SK-N-SH treated with all-trans-retinoic acid at 6 μM for 48 hours (cell line): ENCODE measurements around the gene COL28A1.

Experiments
- ARNTL ChIP-seq: fragments of 450-650 bp; formaldehyde crosslinking; IDR thresholded peaks from 2 replicates; pipeline ENCODE4 v1.5.0; 2020; ENCODE audit warnings: low read depth, mild to moderate bottlenecking, moderate library complexity, borderline replicate concordance
- OSR1 ChIP-seq: fragments of 250-450 bp; sonication (Bioruptor Pico); IDR thresholded peaks from 2 replicates; pipeline ENCODE4 v1.8.0; 2022; ENCODE audit warnings: moderate library complexity, mild to moderate bottlenecking, inconsistent platforms
- RARB ChIP-seq: fragments of 250-450 bp; sonication (Bioruptor Pico); IDR thresholded peaks from 2 replicates; pipeline ENCODE4 v1.8.0; 2021; ENCODE audit warnings: mild to moderate bottlenecking, moderate library complexity
- TOX ChIP-seq: fragments of 250-450 bp; sonication (Bioruptor Pico); IDR thresholded peaks from 2 replicates; pipeline ENCODE4 v1.8.0; 2021; ENCODE audit warnings: mild to moderate bottlenecking, moderate library complexity, borderline replicate concordance
- ZC3H10 ChIP-seq: fragments of 250-450 bp; sonication (Bioruptor Pico); IDR thresholded peaks from 2 replicates; pipeline ENCODE4 v1.5.1; 2021; ENCODE audit warnings: mild to moderate bottlenecking, moderate library complexity
- ZFP3 ChIP-seq: fragments of 250-450 bp; sonication (Bioruptor Pico); IDR thresholded peaks from 2 replicates; pipeline ENCODE4 v1.5.0; 2020; ENCODE audit warnings: mild to moderate bottlenecking, moderate library complexity
- ZFP30 ChIP-seq: fragments of 450-650 bp; formaldehyde crosslinking; IDR thresholded peaks from 2 replicates; pipeline ENCODE4 v1.5.0; 2022; ENCODE audit warnings: mild to moderate bottlenecking, moderate library complexity
- ZNF565 ChIP-seq: fragments of 450-650 bp; formaldehyde crosslinking; conservative IDR thresholded peaks from 2 replicates; pipeline ENCODE4 v1.5.0; 2020; ENCODE audit warnings: low read depth, mild to moderate bottlenecking, moderate library complexity
- TF ChIP-seq, protein P1 (sequence below): fragments of 250-450 bp; sonication (Bioruptor Pico); IDR thresholded peaks from 2 replicates; pipeline ENCODE4 v1.5.1; 2020; ENCODE audit warnings: low read depth, mild to moderate bottlenecking, moderate library complexity
- TF ChIP-seq, protein P2 (sequence below): fragments of 250-450 bp; sonication (Bioruptor Pico); IDR thresholded peaks from 2 replicates; pipeline ENCODE4 v1.5.0; 2020; ENCODE audit warnings: mild to moderate bottlenecking, moderate library complexity
- TF ChIP-seq, protein P3 (sequence below): fragments of 250-450 bp; sonication (Bioruptor Pico); IDR thresholded peaks from 2 replicates; pipeline ENCODE4 v1.5.1; 2021; ENCODE audit warnings: mild to moderate bottlenecking, moderate library complexity

DNA sequence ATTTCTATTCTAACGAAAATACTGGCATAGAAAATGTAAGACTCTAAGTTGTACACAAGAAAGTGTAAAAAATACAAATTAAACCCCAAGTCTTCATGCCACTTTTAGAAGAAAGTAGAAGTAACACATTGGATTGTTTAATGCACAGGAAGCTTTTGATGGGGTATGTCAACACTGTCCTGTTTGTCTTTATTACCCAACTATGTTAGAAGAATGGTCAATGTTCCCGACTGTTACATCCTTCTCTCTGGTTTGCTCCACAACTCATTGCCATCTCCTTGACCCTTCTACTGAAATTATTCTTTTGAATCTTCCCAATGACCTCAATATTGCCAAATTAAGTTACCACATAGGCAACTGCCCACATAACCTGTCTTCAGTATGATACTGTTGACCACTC, 35.8 kb downstream of the COL28A1 start:
- TF ChIP-seq ARNTL (CRISPR knock-in tag) (no peak), TOX (CRISPR knock-in tag) (no peak), OSR1 (CRISPR knock-in tag) (no peak), ZNF565 (CRISPR knock-in tag) (no peak), ZFP30 (CRISPR knock-in tag) (no peak), ZC3H10 (CRISPR knock-in tag) (no peak), RARB (CRISPR knock-in tag) (no peak), ZFP3 (CRISPR knock-in tag) (no peak)
- TF ChIP-seq, protein P1, sequence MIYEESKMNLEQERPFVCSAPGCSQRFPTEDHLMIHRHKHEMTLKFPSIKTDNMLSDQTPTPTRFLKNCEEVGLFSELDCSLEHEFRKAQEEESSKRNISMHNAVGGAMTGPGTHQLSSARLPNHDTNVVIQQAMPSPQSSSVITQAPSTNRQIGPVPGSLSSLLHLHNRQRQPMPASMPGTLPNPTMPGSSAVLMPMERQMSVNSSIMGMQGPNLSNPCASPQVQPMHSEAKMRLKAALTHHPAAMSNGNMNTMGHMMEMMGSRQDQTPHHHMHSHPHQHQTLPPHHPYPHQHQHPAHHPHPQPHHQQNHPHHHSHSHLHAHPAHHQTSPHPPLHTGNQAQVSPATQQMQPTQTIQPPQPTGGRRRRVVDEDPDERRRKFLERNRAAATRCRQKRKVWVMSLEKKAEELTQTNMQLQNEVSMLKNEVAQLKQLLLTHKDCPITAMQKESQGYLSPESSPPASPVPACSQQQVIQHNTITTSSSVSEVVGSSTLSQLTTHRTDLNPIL (CRISPR knock-in tag) = no peak
- TF ChIP-seq, protein P2, sequence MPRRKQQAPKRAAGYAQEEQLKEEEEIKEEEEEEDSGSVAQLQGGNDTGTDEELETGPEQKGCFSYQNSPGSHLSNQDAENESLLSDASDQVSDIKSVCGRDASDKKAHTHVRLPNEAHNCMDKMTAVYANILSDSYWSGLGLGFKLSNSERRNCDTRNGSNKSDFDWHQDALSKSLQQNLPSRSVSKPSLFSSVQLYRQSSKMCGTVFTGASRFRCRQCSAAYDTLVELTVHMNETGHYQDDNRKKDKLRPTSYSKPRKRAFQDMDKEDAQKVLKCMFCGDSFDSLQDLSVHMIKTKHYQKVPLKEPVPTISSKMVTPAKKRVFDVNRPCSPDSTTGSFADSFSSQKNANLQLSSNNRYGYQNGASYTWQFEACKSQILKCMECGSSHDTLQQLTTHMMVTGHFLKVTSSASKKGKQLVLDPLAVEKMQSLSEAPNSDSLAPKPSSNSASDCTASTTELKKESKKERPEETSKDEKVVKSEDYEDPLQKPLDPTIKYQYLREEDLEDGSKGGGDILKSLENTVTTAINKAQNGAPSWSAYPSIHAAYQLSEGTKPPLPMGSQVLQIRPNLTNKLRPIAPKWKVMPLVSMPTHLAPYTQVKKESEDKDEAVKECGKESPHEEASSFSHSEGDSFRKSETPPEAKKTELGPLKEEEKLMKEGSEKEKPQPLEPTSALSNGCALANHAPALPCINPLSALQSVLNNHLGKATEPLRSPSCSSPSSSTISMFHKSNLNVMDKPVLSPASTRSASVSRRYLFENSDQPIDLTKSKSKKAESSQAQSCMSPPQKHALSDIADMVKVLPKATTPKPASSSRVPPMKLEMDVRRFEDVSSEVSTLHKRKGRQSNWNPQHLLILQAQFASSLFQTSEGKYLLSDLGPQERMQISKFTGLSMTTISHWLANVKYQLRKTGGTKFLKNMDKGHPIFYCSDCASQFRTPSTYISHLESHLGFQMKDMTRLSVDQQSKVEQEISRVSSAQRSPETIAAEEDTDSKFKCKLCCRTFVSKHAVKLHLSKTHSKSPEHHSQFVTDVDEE = no peak
- TF ChIP-seq, protein P3, sequence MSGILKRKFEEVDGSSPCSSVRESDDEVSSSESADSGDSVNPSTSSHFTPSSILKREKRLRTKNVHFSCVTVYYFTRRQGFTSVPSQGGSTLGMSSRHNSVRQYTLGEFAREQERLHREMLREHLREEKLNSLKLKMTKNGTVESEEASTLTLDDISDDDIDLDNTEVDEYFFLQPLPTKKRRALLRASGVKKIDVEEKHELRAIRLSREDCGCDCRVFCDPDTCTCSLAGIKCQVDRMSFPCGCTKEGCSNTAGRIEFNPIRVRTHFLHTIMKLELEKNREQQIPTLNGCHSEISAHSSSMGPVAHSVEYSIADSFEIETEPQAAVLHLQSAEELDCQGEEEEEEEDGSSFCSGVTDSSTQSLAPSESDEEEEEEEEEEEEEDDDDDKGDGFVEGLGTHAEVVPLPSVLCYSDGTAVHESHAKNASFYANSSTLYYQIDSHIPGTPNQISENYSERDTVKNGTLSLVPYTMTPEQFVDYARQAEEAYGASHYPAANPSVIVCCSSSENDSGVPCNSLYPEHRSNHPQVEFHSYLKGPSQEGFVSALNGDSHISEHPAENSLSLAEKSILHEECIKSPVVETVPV (CRISPR knock-in tag) = no peak
